Measurements from ENCODE around the gene ATP6V1B1. TPM values are rescaled to one million over a fixed set of nuclear protein-coding genes. Genes with fewer than 3 reads are reported as not detected.

The ATP6V1B1 gene
- total and polyA plus RNA-seq, 9 of the 15 experiments (the other 6 are each of a cell fraction or from before 2014, with no cell fraction given): not detected

GRCh38 chr2:70991142-70991541 lies 55.4 kb downstream of the ATP6V1B1 start:
- no peak overlapping the region for H3K27ac ChIP-seq (ENCODE audit: extremely low read depth, low read depth, low read length)
- H3K9me1 ChIP-seq (ENCODE audit: control insufficient read depth, insufficient read depth, low read length): no peaks in the 10 kb centered on the region
- H3K9me3 ChIP-seq (replicated peaks; ENCODE audit: control insufficient read depth, insufficient read depth, low read depth, low read length): no peaks in the 10 kb centered on the region; the same call in 1 of the 2 replicates
- ATAC-seq (no peak), FAIRE-seq (no peak), DNase-seq (ENCODE audit: extremely low read depth in 1 of 4, low spot score in 3 of 4) (peak in 1 of 4 experiments; percentile 2)
- no peak overlapping the region for H2AFZ ChIP-seq (ENCODE audit: low read depth, low read length)
- ChIA-PET POLR2A (interaction anchor here (0.7 to 1.8 kb wide), 2 partner anchors 17 to 448 kb away, joined by 3 to 4 read pairs; no protein-coding TSS in a partner anchor), CTCF (ENCODE audit: low intra/inter-chr PET ratio) (no interaction called here)
- TF ChIP-seq CREM (IDR thresholded peaks at IDR 0.05; ENCODE audit: low read depth) (no peak), TBL1XR1 (IDR thresholded peaks at IDR 0.05; ENCODE audit: low read length in 2 of 2) (no peak), DIDO1 (tag; IDR thresholded peaks at IDR 0.05; ENCODE audit: low read depth) (no peak), ZNF282 (CRISPR knock-in tag; IDR thresholded peaks at IDR 0.05) (no peak), ZNF699 (CRISPR knock-in tag; IDR thresholded peaks at IDR 0.05; ENCODE audit: insufficient replicate concordance) (no peak), BACH1 (tag; IDR thresholded peaks at IDR 0.05) (no peak), GTF2B (IDR thresholded peaks at IDR 0.05; ENCODE audit: extremely low read depth, insufficient read length) (no peak), U2AF1 (optimal IDR thresholded peaks at IDR 0.05; ENCODE audit: low read depth, low read length) (no peak), CREBBP (IDR thresholded peaks at IDR 0.05; ENCODE audit: low read depth, low read length) (no peak), ZNF140 (CRISPR knock-in tag; IDR thresholded peaks at IDR 0.05) (no peak), ARID1B (IDR thresholded peaks at IDR 0.05) (no peak), ZNF184 (CRISPR knock-in tag; IDR thresholded peaks at IDR 0.05) (no peak), ZNF644 (tag; IDR thresholded peaks at IDR 0.05; ENCODE audit: low read depth) (no peak), NRF1 (conservative IDR thresholded peaks at IDR 0.05 in 1 of 2, IDR thresholded peaks at IDR 0.05 in 1 of 2) (no peak), POU5F1 (IDR thresholded peaks at IDR 0.05; ENCODE audit: borderline replicate concordance, low read depth, low read length, partially characterized antibody) (no peak)
- H3K9ac ChIP-seq (ENCODE audit: insufficient read depth in 1 of 2, low read depth in 2 of 2, low read length in 2 of 2): no peak overlapping the region; a peak in 1 of 4 replicates
- no TSS peak for BruUV-seq (replicated peaks)
- peaks cover 20% of the 10 kb centered on the region for H3K79me2 ChIP-seq (ENCODE audit: control insufficient read depth, insufficient read depth, low read length)
- peaks cover 67% of the 10 kb centered on the region for H3K36me3 ChIP-seq (ENCODE audit: control insufficient read depth, insufficient read depth, low read length)
- peaks cover 9% of the 10 kb centered on the region; the same call in 1 of the 2 replicates for H4K20me1 ChIP-seq (replicated peaks; ENCODE audit: control insufficient read depth, insufficient read depth, low read length)
- no peak overlapping the region for H3K4me3 ChIP-seq
- H3K4me1 ChIP-seq (replicated peaks in 1 of 2; ENCODE audit: control insufficient read depth in 2 of 2, insufficient read depth in 2 of 2, low read length in 2 of 2): peaks cover 12 to 22% of the 10 kb centered on the region in 2 experiments; a peak in 4 of 5 replicates
- H3K27me3 ChIP-seq (ENCODE audit: control insufficient read depth in 2 of 2, insufficient read depth in 2 of 2, low read length in 2 of 2): no peaks in the 10 kb centered on the region
- H3K4me2 ChIP-seq (ENCODE audit: insufficient read depth, low read length): no peak overlapping the region
- intact Hi-C loops (cut with micrococcal nuclease) (loop anchor here (10.0 kb wide), 1 partner anchor 144 kb away; the partner anchor contains the start of genes MCEE and MPHOSPH10), in situ Hi-C loops (cut with MboI) (no loop called here)
- 93% methylated on average over 5 of the region's 5 CpGs for WGBS (ENCODE audit: insufficient coverage, low coverage, missing lambda C conversion rate)
